T-helper 2 cell treated with Interferon-gamma antibody and Interleukin-4, amounts not matched to agents 5 μg/mL and 100 μg/mL, for 36 hours (primary cell): ENCODE results near the gene WBP2.

Experiments
- DNase-seq: peaks from one replicate; pipeline ENCODE4 v3.0.0; 2021; ENCODE audit warnings: low spot score
- H3K27ac Mint-ChIP-seq: one replicate; pipeline ENCODE4 v1.8.0; 2021; ENCODE audit warnings: mild to moderate bottlenecking, mixed read lengths
- H3K27me3 Mint-ChIP-seq: one replicate; pipeline ENCODE4 v1.8.0; 2021; ENCODE audit warnings: low read depth, mixed read lengths
- H3K36me3 Mint-ChIP-seq: one replicate; pipeline ENCODE4 v1.8.0; 2021; ENCODE audit warnings: low read depth, mixed read lengths
- H3K4me1 Mint-ChIP-seq: one replicate; pipeline ENCODE4 v1.8.0; 2021; ENCODE audit warnings: low read depth, mixed read lengths
- H3K4me3 Mint-ChIP-seq: one replicate; pipeline ENCODE4 v1.8.0; 2022; ENCODE audit warnings: mild to moderate bottlenecking, moderate library complexity, mixed read lengths
- H3K9me3 Mint-ChIP-seq: one replicate; pipeline ENCODE4 v1.8.0; 2021; ENCODE audit warnings: mixed read lengths

The WBP2 gene

GRCh38 chr17:75847614-75848522, 7.3 kb downstream of the WBP2 start:
- Mint-ChIP-seq H3K36me3 (peaks cover 46% of the 10 kb centered on the region), H3K27ac (peak overlapping the region; percentile 67), H3K4me3 (no peak overlapping the region)

GRCh38 chr17:75846692-75847613, 8.2 kb downstream of the WBP2 start:
- Mint-ChIP-seq H3K9me3 (no peaks in the 10 kb centered on the region), H3K27ac (peak overlapping the region; percentile 36), H3K4me3 (no peak overlapping the region), H3K4me1 (peaks cover 16% of the 10 kb centered on the region), H3K27me3 (no peaks in the 10 kb centered on the region), H3K36me3 (peaks cover 48% of the 10 kb centered on the region)
- DNase-seq = no peak

More at GRCh38 chr17:75847614-75848522, 7.3 kb downstream of the WBP2 start:
- no peak for DNase-seq
- H3K27me3 Mint-ChIP-seq = no peaks in the 10 kb centered on the region
- H3K9me3 Mint-ChIP-seq = no peaks in the 10 kb centered on the region
- peaks cover 16% of the 10 kb centered on the region for H3K4me1 Mint-ChIP-seq

- DNase-seq = no peak
- H3K27me3 Mint-ChIP-seq = no peaks in the 10 kb centered on the region
- peak overlapping the region; percentile 49 for H3K27ac Mint-ChIP-seq
- H3K9me3 Mint-ChIP-seq = no peaks in the 10 kb centered on the region
- peak overlapping the region; percentile 18 for H3K4me3 Mint-ChIP-seq
- peaks cover 16% of the 10 kb centered on the region for H3K4me1 Mint-ChIP-seq
- H3K36me3 Mint-ChIP-seq = peaks cover 47% of the 10 kb centered on the region
Observed at GRCh38 chr17:75845933-75846691, 9.0 kb downstream of the WBP2 start.

GRCh38 chr17:75845058-75845711, 9.9 kb downstream of the WBP2 start:
- Mint-ChIP-seq H3K4me1 (peaks cover 16% of the 10 kb centered on the region), H3K27me3 (no peaks in the 10 kb centered on the region), H3K4me3 (peak overlapping the region; percentile 52)

GRCh38 chr17:75844530-75845057, 10.5 kb downstream of the WBP2 start:
- Mint-ChIP-seq H3K27me3 (no peaks in the 10 kb centered on the region), H3K4me3 (peak overlapping the region; percentile 97), H3K27ac (peak overlapping the region; percentile 97), H3K9me3 (no peaks in the 10 kb centered on the region), H3K36me3 (peaks cover 42% of the 10 kb centered on the region), H3K4me1 (peaks cover 16% of the 10 kb centered on the region)
- DNase-seq = no peak

More at GRCh38 chr17:75845058-75845711, 9.9 kb downstream of the WBP2 start:
- H3K36me3 Mint-ChIP-seq = peaks cover 44% of the 10 kb centered on the region
- peak overlapping the region; percentile 65 for H3K27ac Mint-ChIP-seq
- no peaks in the 10 kb centered on the region for H3K9me3 Mint-ChIP-seq
- peak; percentile 60 for DNase-seq

- peak within 1 kb of the TSS; percentile 97 for H3K27ac Mint-ChIP-seq
Observed at GRCh38 chr17:75843577-75844529, 11.3 kb downstream of the WBP2 start, which contains the start of gene UNC13D. TSS of gene UNC13D (minus strand) at chr17:75844404. CDS start at chr17:75844337, 67 bp downstream.

GRCh38 chr17:75842963-75843576, 12.1 kb downstream of the WBP2 start:
- no peaks in the 10 kb centered on the region for H3K27me3 Mint-ChIP-seq
- H3K27ac Mint-ChIP-seq = peak overlapping the region; percentile 90
- H3K9me3 Mint-ChIP-seq = no peaks in the 10 kb centered on the region
- H3K36me3 Mint-ChIP-seq = peaks cover 36% of the 10 kb centered on the region
- DNase-seq = no peak
- peak overlapping the region; percentile 97 for H3K4me3 Mint-ChIP-seq
- H3K4me1 Mint-ChIP-seq = peaks cover 10% of the 10 kb centered on the region

More at GRCh38 chr17:75843577-75844529, 11.3 kb downstream of the WBP2 start, which contains the start of gene UNC13D:
- peaks cover 42% of the 10 kb centered on the region for H3K36me3 Mint-ChIP-seq
- DNase-seq = peak; percentile 54
- no peaks in the 10 kb centered on the region for H3K27me3 Mint-ChIP-seq
- peaks cover 16% of the 10 kb centered on the region for H3K4me1 Mint-ChIP-seq
- H3K4me3 Mint-ChIP-seq = peak within 1 kb of the TSS; percentile 97
- no peaks in the 10 kb centered on the region for H3K9me3 Mint-ChIP-seq

- H3K4me3 Mint-ChIP-seq = peak overlapping the region; percentile 97
- peak overlapping the region; percentile 34 for H3K27ac Mint-ChIP-seq
- H3K36me3 Mint-ChIP-seq = peaks cover 35% of the 10 kb centered on the region
Observed at GRCh38 chr17:75842411-75842810, 12.7 kb downstream of the WBP2 start.

GRCh38 chr17:75840799-75841164, 14.4 kb downstream of the WBP2 start:
- Mint-ChIP-seq H3K4me1 (peaks cover 10% of the 10 kb centered on the region), H3K27me3 (no peaks in the 10 kb centered on the region), H3K4me3 (peak overlapping the region; percentile 26), H3K9me3 (no peaks in the 10 kb centered on the region), H3K36me3 (peaks cover 30% of the 10 kb centered on the region), H3K27ac (no peak overlapping the region)
- no peak for DNase-seq

More at GRCh38 chr17:75842411-75842810, 12.7 kb downstream of the WBP2 start:
- Mint-ChIP-seq H3K27me3 (no peaks in the 10 kb centered on the region), H3K4me1 (peaks cover 10% of the 10 kb centered on the region), H3K9me3 (no peaks in the 10 kb centered on the region)
- no peak for DNase-seq

GRCh38 chr17:75839942-75840798, 15.0 kb downstream of the WBP2 start:
- no peak for DNase-seq
- H3K9me3 Mint-ChIP-seq = no peaks in the 10 kb centered on the region
- no peak overlapping the region for H3K27ac Mint-ChIP-seq
- H3K4me1 Mint-ChIP-seq = peaks cover 5% of the 10 kb centered on the region
- no peaks in the 10 kb centered on the region for H3K27me3 Mint-ChIP-seq
- H3K4me3 Mint-ChIP-seq = no peak overlapping the region
- H3K36me3 Mint-ChIP-seq = peaks cover 26% of the 10 kb centered on the region

- Mint-ChIP-seq H3K27me3 (no peaks in the 10 kb centered on the region), H3K4me1 (peaks cover 8% of the 10 kb centered on the region), H3K4me3 (no peak overlapping the region), H3K9me3 (no peaks in the 10 kb centered on the region), H3K36me3 (peaks cover 38% of the 10 kb centered on the region), H3K27ac (no peak overlapping the region)
- DNase-seq = no peak
Observed at GRCh38 chr17:75838410-75838809, 16.7 kb downstream of the WBP2 start.
